Suprapubic skin (tissue), 3 donors: ENCODE results near the gene RARS2.

ENCODE experiments used
- CTCF ChIP-seq, 2 donors: fragments of 200-600 bp in 1 of 2; fragments of 450-650 bp in 1 of 2; sonication (generic) in 1 of 2; IDR thresholded peaks; one replicate each; pipeline ENCODE4 v1.5.1; 2016 to 2019; ENCODE audit warnings: antibody characterized with exemption in 2 of 2, mild to moderate bottlenecking in 1 of 2, moderate library complexity in 1 of 2
- POLR2A ChIP-seq, 2 donors: fragments of 450-650 bp; IDR thresholded peaks; one replicate each; pipeline ENCODE4 v1.6.1; 2017; ENCODE audit warnings: antibody characterized with exemption in 2 of 2, mild to moderate bottlenecking in 2 of 2, moderate library complexity in 2 of 2

DNA sequence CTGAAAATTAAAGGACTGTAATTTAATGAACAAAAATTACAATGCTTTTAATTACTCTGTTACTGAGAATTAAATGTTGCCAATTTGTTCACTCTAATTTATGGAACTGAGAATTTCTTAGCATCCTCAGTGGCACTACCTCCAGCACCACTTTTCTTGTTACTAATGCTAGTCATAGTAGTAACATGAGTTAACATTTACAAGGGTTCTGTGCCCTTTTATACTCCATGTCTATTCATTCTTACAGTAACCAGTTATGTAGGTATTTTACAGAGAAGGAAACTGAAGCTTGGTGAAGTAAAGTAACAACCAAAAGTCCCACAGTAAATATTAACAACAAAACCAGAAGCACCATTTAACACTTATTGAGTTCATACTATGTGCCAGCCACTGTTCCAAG, 34.3 kb downstream of the RARS2 start:
- TF ChIP-seq CTCF (IDR thresholded peaks at IDR 0.05) (no peak), POLR2A (IDR thresholded peaks at IDR 0.05) (no peak)
